Neural progenitor cell (in vitro differentiated cells): Measurements from ENCODE around the gene KCNMB2. TPM values are rescaled to one million over a fixed set of nuclear protein-coding genes. Genes with fewer than 3 reads are reported as not detected.
"Not testable (repeated sequence)": the region's sequence is repeated elsewhere in the genome, so short reads cannot be mapped to it uniquely, and the experiment has no call there.

Experiments
- DNase-seq: peaks from one replicate; pipeline ENCODE4 v3.0.0-alpha.2; 2016; ENCODE audit warnings: low spot score
- H2AFZ ChIP-seq: fragments of 200-600 bp; sonication (generic); replicated peaks from 2 replicates; pipeline ENCODE4 v1.6.1; 2016; ENCODE audit warnings: antibody characterized with exemption
- H3F3A ChIP-seq: fragments of 200-600 bp; sonication (generic); 2 replicates; pipeline ENCODE4 v1.6.1; 2016; ENCODE audit warnings: antibody characterized with exemption, low read depth
- H3K27ac ChIP-seq: fragments of 200-600 bp; sonication (generic); 2 replicates; pipeline ENCODE4 v1.5.1; 2016; ENCODE audit warnings: mild to moderate bottlenecking
- H3K27me3 ChIP-seq: fragments of 200-600 bp; sonication (generic); 2 replicates; pipeline ENCODE4 v1.6.1; 2016; ENCODE audit warnings: mild to moderate bottlenecking, moderate library complexity
- H3K36me3 ChIP-seq: fragments of 200-600 bp; sonication (generic); 2 replicates; pipeline ENCODE4 v1.5.1; 2016
- H3K4me1 ChIP-seq: fragments of 200-600 bp; sonication (generic); 2 replicates; pipeline ENCODE4 v1.6.1; 2016; ENCODE audit warnings: mixed run types
- H3K4me2 ChIP-seq: fragments of 200-600 bp; sonication (generic); 2 replicates; pipeline ENCODE4 v1.6.1; 2016
- H3K4me3 ChIP-seq: fragments of 200-600 bp; sonication (generic); 2 replicates; pipeline ENCODE4 v1.5.1; 2016
- H3K79me2 ChIP-seq: fragments of 200-600 bp; sonication (generic); 2 replicates; pipeline ENCODE4 v1.6.1; 2016; ENCODE audit warnings: low read depth
- H3K9ac ChIP-seq: fragments of 200-600 bp; sonication (generic); 2 replicates; pipeline ENCODE4 v1.6.1; 2016
- H3K9me3 ChIP-seq: fragments of 200-600 bp; sonication (generic); 2 replicates; pipeline ENCODE4 v1.5.1; 2016; ENCODE audit warnings: low read depth
- H4K20me1 ChIP-seq: fragments of 200-600 bp; sonication (generic); 2 replicates; pipeline ENCODE4 v1.6.1; 2016; ENCODE audit warnings: low read depth
- H3K27ac Mint-ChIP-seq: 3 replicates; pipeline ENCODE4 v1.8.0; 2021; ENCODE audit warnings: mixed read lengths
- H3K27me3 Mint-ChIP-seq: 2 replicates; pipeline ENCODE4 v1.8.0; 2022; ENCODE audit warnings: low read depth, mild to moderate bottlenecking, inconsistent platforms, moderate library complexity, mixed read lengths; ENCODE audit not compliant: insufficient read depth
- H3K36me3 Mint-ChIP-seq: 3 replicates; pipeline ENCODE4 v1.8.0; 2021; ENCODE audit warnings: mixed read lengths
- H3K4me1 Mint-ChIP-seq: 3 replicates; pipeline ENCODE4 v1.8.0; 2021; ENCODE audit warnings: mixed read lengths
- H3K4me3 Mint-ChIP-seq: 3 replicates; pipeline ENCODE4 v1.8.0; 2021; ENCODE audit warnings: mild to moderate bottlenecking, moderate library complexity, mixed read lengths
- H3K9me3 Mint-ChIP-seq: 3 replicates; pipeline ENCODE4 v1.8.0; 2020; ENCODE audit warnings: mixed read lengths
- CTCF ChIP-seq: fragments of 200-600 bp; sonication (generic); IDR thresholded peaks from 2 replicates; pipeline ENCODE4 v1.5.1; 2017; ENCODE audit warnings: antibody characterized with exemption, mild to moderate bottlenecking
- EZH2 ChIP-seq: fragments of 200-600 bp; sonication (generic); IDR thresholded peaks from 2 replicates; pipeline ENCODE4 v1.6.1; 2017; ENCODE audit warnings: antibody characterized with exemption, mild to moderate bottlenecking, moderate library complexity
- EZH2phosphoT487 ChIP-seq: fragments of 200-600 bp; sonication (generic); IDR thresholded peaks from 2 replicates; pipeline ENCODE4 v1.6.1; 2017; ENCODE audit warnings: antibody characterized with exemption
- total RNA-seq: library from RNA; depleted of rRNA; stranded (reverse); fragments of >200 nt; gene quantifications from 2 replicates; pipeline ENCODE4 v1.2.3, GENCODE V29; 2015; ENCODE audit warnings: low replicate concordance

Gene KCNMB2
- total RNA-seq, 1 donor from 2014 or later = not detected

GRCh38 chr3:178540184-178540583 lies 3.9 kb downstream of the KCNMB2 start:
- no peak for DNase-seq
- Histone ChIP-seq H3K79me2 (no peaks in the 10 kb centered on the region), H3F3A (no peaks in the 10 kb centered on the region), H4K20me1 (no peaks in the 10 kb centered on the region), H3K36me3 (no peaks in the 10 kb centered on the region), H2AFZ (no peak overlapping the region), H3K27ac (no peak overlapping the region), H3K9ac (no peak overlapping the region), H3K4me3 (no peak overlapping the region), H3K4me1 (peaks cover 16% of the 10 kb centered on the region), H3K4me2 (no peak overlapping the region), H3K9me3 (no peaks in the 10 kb centered on the region), H3K27me3 (peaks cover 22% of the 10 kb centered on the region)
- Mint-ChIP-seq H3K27me3 (no peaks in the 10 kb centered on the region), H3K9me3 (no peaks in the 10 kb centered on the region), H3K4me3 (no peak overlapping the region), H3K4me1 (peaks cover 22% of the 10 kb centered on the region), H3K36me3 (no peaks in the 10 kb centered on the region), H3K27ac (no peak overlapping the region)
- TF ChIP-seq CTCF = no peak
- TF ChIP-seq EZH2 = no peak

- Histone ChIP-seq H3K4me2 (no peak overlapping the region), H3F3A (no peaks in the 10 kb centered on the region), H3K79me2 (no peaks in the 10 kb centered on the region), H3K4me1 (no peaks in the 10 kb centered on the region), H3K27ac (no peak overlapping the region), H3K27me3 (no peaks in the 10 kb centered on the region), H3K9ac (no peak overlapping the region), H3K4me3 (no peak overlapping the region), H3K9me3 (no peaks in the 10 kb centered on the region), H3K36me3 (no peaks in the 10 kb centered on the region), H2AFZ (no peak overlapping the region), H4K20me1 (no peaks in the 10 kb centered on the region)
- DNase-seq = no peak
- TF ChIP-seq EZH2phosphoT487 = no peak
- no peak for TF ChIP-seq CTCF
- no peak for TF ChIP-seq EZH2
- Mint-ChIP-seq H3K9me3 (no peaks in the 10 kb centered on the region), H3K27me3 (no peaks in the 10 kb centered on the region), H3K27ac (no peak overlapping the region), H3K36me3 (no peaks in the 10 kb centered on the region), H3K4me1 (no peaks in the 10 kb centered on the region), H3K4me3 (no peak overlapping the region)
Measured at GRCh38 chr3:178545337-178545736, 9.1 kb downstream of the KCNMB2 start.

GRCh38 chr3:178546079-178546478 lies 9.8 kb downstream of the KCNMB2 start:
- Histone ChIP-seq H3F3A (no peaks in the 10 kb centered on the region), H3K9me3 (no peaks in the 10 kb centered on the region), H3K9ac (no peak overlapping the region), H3K4me1 (no peaks in the 10 kb centered on the region), H2AFZ (no peak overlapping the region), H3K4me2 (no peak overlapping the region), H3K4me3 (no peak overlapping the region), H3K79me2 (no peaks in the 10 kb centered on the region), H3K27me3 (no peaks in the 10 kb centered on the region), H3K27ac (no peak overlapping the region), H4K20me1 (no peaks in the 10 kb centered on the region), H3K36me3 (no peaks in the 10 kb centered on the region)
- Mint-ChIP-seq H3K4me1 (no peaks in the 10 kb centered on the region), H3K27ac (no peak overlapping the region), H3K9me3 (no peaks in the 10 kb centered on the region), H3K36me3 (no peaks in the 10 kb centered on the region), H3K4me3 (no peak overlapping the region), H3K27me3 (no peaks in the 10 kb centered on the region)
- TF ChIP-seq CTCF = no peak
- no peak for TF ChIP-seq EZH2
- no peak for TF ChIP-seq EZH2phosphoT487
- DNase-seq = no peak

GRCh38 chr3:178549426-178549825 lies 13.2 kb downstream of the KCNMB2 start:
- H3K4me3 ChIP-seq, H3K79me2 ChIP-seq, H3K4me2 ChIP-seq, H3K9me3 Mint-ChIP-seq, H3K36me3 Mint-ChIP-seq, H3K9me3 ChIP-seq, H3K9ac ChIP-seq, H3K27ac Mint-ChIP-seq, H3F3A ChIP-seq, H3K36me3 ChIP-seq, DNase-seq, H3K27me3 ChIP-seq, H3K4me3 Mint-ChIP-seq, H3K27me3 Mint-ChIP-seq, H3K4me1 Mint-ChIP-seq, H3K4me1 ChIP-seq, H2AFZ ChIP-seq, H3K27ac ChIP-seq, H4K20me1 ChIP-seq: not testable (repeated sequence)
